Nephron (organoid): ENCODE measurements around the gene CAMTA1.
"Not testable (repeated sequence)": the region's sequence is repeated elsewhere in the genome, so short reads cannot be mapped to it uniquely, and the experiment has no call there.

Source experiments
- H3K27ac Mint-ChIP-seq, 3 experiments: 2 replicates each; pipeline ENCODE4 v1.8.0; 2020; ENCODE audit warnings: mixed read lengths in 3 of 3, mild to moderate bottlenecking in 2 of 3, moderate library complexity in 1 of 3
- H3K27me3 Mint-ChIP-seq: 2 replicates; pipeline ENCODE4 v1.8.0; 2021; ENCODE audit warnings: low read depth, mild to moderate bottlenecking, moderate library complexity, mixed read lengths
- H3K36me3 Mint-ChIP-seq: 2 replicates; pipeline ENCODE4 v1.8.0; 2020; ENCODE audit warnings: low read depth, mixed read lengths
- H3K4me1 Mint-ChIP-seq: 2 replicates; pipeline ENCODE4 v1.8.0; 2020; ENCODE audit warnings: mixed read lengths
- H3K4me3 Mint-ChIP-seq, 3 experiments: 2 replicates each; pipeline ENCODE4 v1.8.0; 2020; ENCODE audit warnings: mild to moderate bottlenecking in 3 of 3, mixed read lengths in 3 of 3, moderate library complexity in 2 of 3
- H3K9me3 Mint-ChIP-seq: 2 replicates; pipeline ENCODE4 v1.8.0; 2020; ENCODE audit warnings: mixed read lengths
- TF ChIP-seq, protein P1 (sequence below), 3 experiments: fragments of 200-600 bp; sonication (generic); IDR thresholded peaks; one replicate each; pipeline ENCODE4 v1.5.0; 2021; ENCODE audit warnings: antibody characterized with exemption in 3 of 3; ENCODE audit not compliant: unreplicated experiment in 3 of 3

Gene CAMTA1

DNA sequence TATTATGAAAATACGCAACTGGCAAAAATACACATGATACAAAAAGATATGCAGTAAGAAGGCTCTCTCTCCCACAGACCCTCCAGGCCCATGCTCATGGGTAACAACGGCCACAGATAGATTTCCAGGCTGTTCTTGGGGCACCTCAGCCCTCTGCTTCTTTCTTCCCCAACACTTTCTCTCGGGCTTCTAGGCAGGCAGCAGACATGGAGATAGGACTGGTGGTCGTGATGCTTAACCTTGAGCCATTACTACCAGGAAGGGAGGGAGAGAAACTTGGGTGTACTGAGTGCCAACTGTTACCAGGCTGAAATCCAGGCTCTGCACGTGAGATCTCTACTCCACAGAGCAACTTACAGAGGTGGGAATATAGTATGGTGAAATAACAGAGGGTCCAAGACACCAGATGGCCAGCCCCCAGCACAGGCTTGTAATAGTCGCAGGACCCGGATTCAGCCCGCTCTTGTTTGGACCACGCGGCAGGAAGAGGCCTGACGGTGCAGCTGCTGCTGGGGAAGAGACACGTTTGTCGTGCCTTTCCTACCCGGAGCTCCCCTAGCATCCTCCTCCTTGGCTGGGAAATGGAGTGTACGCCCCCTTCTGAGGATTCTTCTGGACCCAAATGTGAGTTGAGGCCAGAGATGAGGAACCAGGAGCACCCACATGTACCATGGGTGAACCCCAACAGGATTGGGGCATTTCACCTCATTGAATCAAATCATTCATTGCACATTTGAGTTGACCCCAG lies 544.8 kb downstream of the CAMTA1 start:
- TF ChIP-seq, protein P1, sequence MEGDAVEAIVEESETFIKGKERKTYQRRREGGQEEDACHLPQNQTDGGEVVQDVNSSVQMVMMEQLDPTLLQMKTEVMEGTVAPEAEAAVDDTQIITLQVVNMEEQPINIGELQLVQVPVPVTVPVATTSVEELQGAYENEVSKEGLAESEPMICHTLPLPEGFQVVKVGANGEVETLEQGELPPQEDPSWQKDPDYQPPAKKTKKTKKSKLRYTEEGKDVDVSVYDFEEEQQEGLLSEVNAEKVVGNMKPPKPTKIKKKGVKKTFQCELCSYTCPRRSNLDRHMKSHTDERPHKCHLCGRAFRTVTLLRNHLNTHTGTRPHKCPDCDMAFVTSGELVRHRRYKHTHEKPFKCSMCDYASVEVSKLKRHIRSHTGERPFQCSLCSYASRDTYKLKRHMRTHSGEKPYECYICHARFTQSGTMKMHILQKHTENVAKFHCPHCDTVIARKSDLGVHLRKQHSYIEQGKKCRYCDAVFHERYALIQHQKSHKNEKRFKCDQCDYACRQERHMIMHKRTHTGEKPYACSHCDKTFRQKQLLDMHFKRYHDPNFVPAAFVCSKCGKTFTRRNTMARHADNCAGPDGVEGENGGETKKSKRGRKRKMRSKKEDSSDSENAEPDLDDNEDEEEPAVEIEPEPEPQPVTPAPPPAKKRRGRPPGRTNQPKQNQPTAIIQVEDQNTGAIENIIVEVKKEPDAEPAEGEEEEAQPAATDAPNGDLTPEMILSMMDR (IDR thresholded peaks at IDR 0.05; ENCODE audit: unreplicated experiment in 3 of 3) = no peak
- peaks cover 40% of the 10 kb centered on the region for H3K4me1 Mint-ChIP-seq
- H3K27ac Mint-ChIP-seq = no peak overlapping the region
- H3K27me3 Mint-ChIP-seq = peaks cover 13% of the 10 kb centered on the region
- H3K36me3 Mint-ChIP-seq = peaks cover 4% of the 10 kb centered on the region
- peaks cover 31% of the 10 kb centered on the region for H3K9me3 Mint-ChIP-seq
- no peak overlapping the region for H3K4me3 Mint-ChIP-seq

DNA sequence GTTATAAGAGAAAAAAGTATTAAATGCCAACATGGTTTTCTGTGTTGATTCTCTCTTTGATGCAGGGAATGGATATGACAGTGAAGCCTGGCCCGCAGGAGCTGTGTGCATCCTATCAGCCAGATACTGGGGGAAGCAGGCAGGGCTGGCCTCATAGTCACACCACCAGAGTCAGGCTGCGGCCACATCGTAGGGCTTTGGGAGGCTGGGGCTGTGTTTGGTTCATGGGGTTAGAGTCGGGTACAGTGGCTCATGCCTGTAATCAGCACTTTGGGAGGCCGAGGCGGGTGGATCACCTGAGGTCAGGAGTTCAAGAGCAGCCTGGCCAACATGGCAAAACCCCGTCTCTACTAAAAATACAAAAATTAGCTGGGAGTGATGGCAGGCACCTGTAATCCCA lies 545.5 kb downstream of the CAMTA1 start:
- H3K9me3 Mint-ChIP-seq = peaks cover 25% of the 10 kb centered on the region
- not testable (repeated sequence) for H3K27me3 Mint-ChIP-seq, H3K27ac Mint-ChIP-seq, H3K4me3 Mint-ChIP-seq, H3K36me3 Mint-ChIP-seq
- H3K4me1 Mint-ChIP-seq = peaks cover 46% of the 10 kb centered on the region

DNA sequence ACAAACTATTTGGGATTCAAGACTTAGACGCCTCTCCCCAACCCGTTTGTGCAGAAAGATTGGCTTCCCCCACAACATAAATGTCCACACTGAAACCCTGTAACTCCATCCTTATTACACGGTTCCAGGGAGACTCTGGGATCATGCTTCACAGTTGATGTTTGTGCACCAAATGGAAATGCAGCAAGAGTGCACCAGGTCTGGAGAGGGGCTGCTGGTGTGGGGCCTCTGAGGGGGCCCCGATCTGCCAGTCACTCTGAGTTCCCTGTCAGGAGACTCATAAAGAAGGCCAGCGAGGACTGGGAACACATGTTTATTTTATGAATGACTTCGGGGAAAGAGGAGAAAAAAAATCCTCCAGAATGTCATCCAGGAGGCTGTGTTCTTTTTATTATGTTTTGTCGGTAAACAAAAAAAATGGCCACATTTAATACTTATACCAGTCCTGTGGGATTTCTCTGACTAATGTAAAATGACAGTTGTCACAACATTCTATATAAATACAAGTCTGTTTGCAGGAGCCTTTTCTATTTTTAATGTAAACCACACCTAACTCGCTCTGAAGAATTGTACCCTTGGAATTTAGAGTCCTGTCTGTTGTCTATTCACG lies 546.8 kb downstream of the CAMTA1 start:
- peaks cover 5% of the 10 kb centered on the region for H3K27me3 Mint-ChIP-seq
- peak overlapping the region in 1 of 3 experiments; percentile 43 for H3K4me3 Mint-ChIP-seq
- peaks cover 57% of the 10 kb centered on the region for H3K4me1 Mint-ChIP-seq
- H3K9me3 Mint-ChIP-seq = peaks cover 17% of the 10 kb centered on the region
- H3K36me3 Mint-ChIP-seq = no peaks in the 10 kb centered on the region
- peak overlapping the region in 2 of 3 experiments; percentile 11 to 43 for H3K27ac Mint-ChIP-seq
- TF ChIP-seq, protein P1 (IDR thresholded peaks at IDR 0.05; ENCODE audit: unreplicated experiment in 3 of 3) = no peak

DNA sequence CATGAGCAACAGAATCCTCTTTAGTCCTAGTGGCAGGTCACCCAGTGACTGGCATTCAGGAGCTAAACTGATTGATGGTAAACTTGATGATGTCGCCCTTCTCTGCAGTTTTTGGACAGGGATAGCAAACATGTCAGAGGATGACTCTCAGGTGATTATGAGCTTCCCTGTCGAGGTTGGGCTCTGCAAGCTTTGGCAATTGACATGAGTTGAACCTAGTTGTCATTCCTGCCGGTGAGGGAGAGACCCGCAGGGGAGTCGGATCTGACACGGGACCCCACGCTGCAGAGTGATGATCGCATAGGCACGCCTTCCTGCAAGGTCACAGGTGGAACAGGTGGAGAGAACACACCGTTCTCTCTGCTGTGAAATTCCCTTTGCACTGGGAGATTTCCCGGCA lies 547.8 kb downstream of the CAMTA1 start:
- H3K27me3 Mint-ChIP-seq = peaks cover 5% of the 10 kb centered on the region
- TF ChIP-seq, protein P1 (IDR thresholded peaks at IDR 0.05; ENCODE audit: unreplicated experiment in 3 of 3) = no peak
- H3K4me3 Mint-ChIP-seq = no peak overlapping the region
- H3K36me3 Mint-ChIP-seq = no peaks in the 10 kb centered on the region
- H3K4me1 Mint-ChIP-seq = peaks cover 57% of the 10 kb centered on the region
- peaks cover 11% of the 10 kb centered on the region for H3K9me3 Mint-ChIP-seq
- peak overlapping the region in 2 of 3 experiments; percentile 10 to 35 for H3K27ac Mint-ChIP-seq

DNA sequence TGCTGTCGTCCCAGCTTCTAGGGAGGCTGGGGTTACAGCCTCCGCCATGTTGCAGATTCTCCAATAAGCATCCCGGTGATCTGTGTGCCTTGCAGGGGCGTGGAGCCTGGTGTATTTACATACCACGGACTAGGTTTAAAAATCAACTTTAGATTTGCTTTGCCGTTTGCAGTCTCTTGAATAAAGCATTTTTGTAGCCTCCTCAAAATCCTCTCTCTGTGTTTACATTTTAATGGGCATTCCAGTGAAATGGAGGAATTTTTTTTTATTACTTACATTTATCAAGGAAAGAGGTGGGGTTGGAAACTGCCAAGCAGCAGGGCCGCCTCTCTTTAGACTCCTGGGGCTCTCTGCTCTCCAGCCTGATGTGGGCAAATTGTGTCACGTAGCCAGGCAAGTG lies 548.4 kb downstream of the CAMTA1 start:
- peak overlapping the region; percentile 71 to 82 (median 77) for H3K27ac Mint-ChIP-seq
- peaks cover 7% of the 10 kb centered on the region for H3K9me3 Mint-ChIP-seq
- TF ChIP-seq, protein P1 (IDR thresholded peaks at IDR 0.05; ENCODE audit: unreplicated experiment in 3 of 3) = no peak
- H3K4me1 Mint-ChIP-seq = peaks cover 57% of the 10 kb centered on the region
- peaks cover 6% of the 10 kb centered on the region for H3K27me3 Mint-ChIP-seq
- no peaks in the 10 kb centered on the region for H3K36me3 Mint-ChIP-seq
- no peak overlapping the region for H3K4me3 Mint-ChIP-seq

DNA sequence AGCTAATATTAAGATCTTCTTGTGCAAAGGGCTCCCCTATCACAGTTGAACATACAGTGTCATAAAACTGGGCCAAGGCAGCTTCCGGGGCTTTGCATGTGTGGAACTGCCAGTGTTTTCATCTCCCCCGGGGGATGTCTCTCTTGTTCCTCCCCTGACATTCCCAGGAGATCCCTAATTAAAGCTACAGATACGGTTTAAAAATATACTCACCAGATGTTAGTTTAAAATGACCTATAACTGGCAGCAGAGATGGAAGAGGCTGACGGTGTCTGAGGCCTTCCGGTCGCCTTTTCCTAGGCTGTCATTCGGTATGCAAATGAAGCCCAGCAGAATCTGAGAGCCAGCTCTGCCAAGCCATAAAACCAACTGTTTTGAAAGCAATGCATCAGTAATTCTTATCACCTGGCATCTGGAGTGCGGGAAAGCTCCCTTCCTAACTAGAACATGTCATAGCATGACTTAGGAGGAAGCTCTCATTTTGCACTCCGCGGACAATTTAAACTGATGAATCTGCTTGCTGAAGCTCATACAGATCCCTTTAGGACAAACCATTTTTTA lies 549.3 kb downstream of the CAMTA1 start:
- Mint-ChIP-seq H3K27ac (peak overlapping the region; percentile 71 to 82 (median 77)), H3K27me3 (peaks cover 11% of the 10 kb centered on the region), H3K4me3 (peak overlapping the region in 2 of 3 experiments; percentile 15 to 26), H3K9me3 (peaks cover 3% of the 10 kb centered on the region), H3K36me3 (no peaks in the 10 kb centered on the region), H3K4me1 (peaks cover 57% of the 10 kb centered on the region)
- TF ChIP-seq, protein P1 (IDR thresholded peaks at IDR 0.05; ENCODE audit: unreplicated experiment in 3 of 3) = no peak
